ENCODE results near the gene PEAK1.

DNA sequence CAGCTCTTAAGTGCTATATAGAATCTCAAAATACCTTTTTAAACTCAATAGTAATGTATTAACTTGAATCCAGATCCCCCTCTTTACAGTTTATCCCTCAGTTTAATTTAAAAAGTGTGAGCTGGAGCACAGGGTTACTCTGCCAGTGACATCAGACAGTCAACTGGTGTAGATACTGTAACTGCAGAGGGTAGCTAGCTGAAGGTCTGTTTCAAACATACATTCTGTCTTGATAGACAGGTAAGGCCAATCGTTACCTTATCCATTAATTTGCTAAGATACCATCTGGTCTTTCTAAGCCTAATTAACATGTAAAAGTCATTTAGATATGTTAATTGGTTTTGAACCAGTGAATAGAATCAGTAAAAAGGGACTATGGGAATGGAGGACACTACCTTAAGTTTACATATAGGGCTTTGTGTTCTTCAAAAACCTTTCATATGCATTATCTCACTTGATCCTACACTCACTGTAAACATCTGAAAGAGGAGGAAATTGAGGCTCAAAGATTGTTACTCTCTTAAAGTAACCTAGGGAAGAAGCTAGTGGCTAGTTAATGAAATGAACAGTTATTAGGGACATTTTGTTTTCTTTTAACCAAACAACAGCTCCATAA lies 289.5 kb downstream of the PEAK1 start:
- no peak for TF ChIP-seq CTCF (conservative IDR thresholded peaks at IDR 0.05; ENCODE audit: low read length)
- no peak for TF ChIP-seq EZH2phosphoT487 (IDR thresholded peaks at IDR 0.05; ENCODE audit: borderline replicate concordance, low read depth, low read length)

All from OCI-LY7 (cell line).